ENCODE measurements around the gene KRTAP10-4. TPM values are rescaled to one million over a fixed set of nuclear protein-coding genes. Genes with fewer than 3 reads are reported as not detected.

Gene KRTAP10-4
- total RNA-seq, 4 donors from 2014 or later: not detected

- H3K27ac ChIP-seq: no peak overlapping the region
- ATAC-seq: no peak
- H3K4me1 ChIP-seq: no peaks in the 10 kb centered on the region
- TF ChIP-seq EP300 (IDR thresholded peaks at IDR 0.05) (no peak), POLR2AphosphoS5 (IDR thresholded peaks at IDR 0.05) (no peak), POLR2A (IDR thresholded peaks at IDR 0.05) (no peak), CTCF (IDR thresholded peaks at IDR 0.05) (no peak)
- peaks cover 0 to 24% (median 0%) of the 10 kb centered on the region in 3 donors for H3K9me3 ChIP-seq
- H3K4me3 ChIP-seq: no peak overlapping the region
- no peaks in the 10 kb centered on the region for H3K36me3 ChIP-seq
- H3K27me3 ChIP-seq: peaks cover 62% of the 10 kb centered on the region
- WGBS, 2 donors (ENCODE audit: low coverage in 1 of 2): 70% methylated on average over 2 of the region's 16 CpGs; no CpG with 5 or more reads in 1 of the 2 donors
Measured at GRCh38 chr21:44616591-44616926, 43.0 kb downstream of the KRTAP10-4 start.

GRCh38 chr21:44617071-44617501 lies 43.6 kb downstream of the KRTAP10-4 start:
- WGBS, 2 donors (ENCODE audit: low coverage in 1 of 2): no CpG with 5 or more reads among the region's 8 CpGs
- no peaks in the 10 kb centered on the region for H3K4me1 ChIP-seq
- ATAC-seq: no peak
- H3K9me3 ChIP-seq: peaks cover 0 to 19% (median 0%) of the 10 kb centered on the region in 3 donors
- TF ChIP-seq CTCF (IDR thresholded peaks at IDR 0.05) (no peak), EP300 (IDR thresholded peaks at IDR 0.05) (no peak), POLR2A (IDR thresholded peaks at IDR 0.05) (no peak), POLR2AphosphoS5 (IDR thresholded peaks at IDR 0.05) (no peak)
- H3K4me3 ChIP-seq: no peak overlapping the region
- H3K27ac ChIP-seq: no peak overlapping the region
- peaks cover 56% of the 10 kb centered on the region for H3K27me3 ChIP-seq
- no peaks in the 10 kb centered on the region for H3K36me3 ChIP-seq

GRCh38 chr21:44618504-44618903 lies 45.0 kb downstream of the KRTAP10-4 start:
- H3K4me1 ChIP-seq: no peaks in the 10 kb centered on the region
- TF ChIP-seq CTCF (IDR thresholded peaks at IDR 0.05): no peak
- TF ChIP-seq EP300 (IDR thresholded peaks at IDR 0.05): no peak
- no peak for TF ChIP-seq POLR2AphosphoS5 (IDR thresholded peaks at IDR 0.05)
- TF ChIP-seq POLR2A (IDR thresholded peaks at IDR 0.05): no peak
- peaks cover 0 to 30% (median 0%) of the 10 kb centered on the region in 3 donors for H3K9me3 ChIP-seq
- H3K27ac ChIP-seq: no peak overlapping the region
- ATAC-seq: peak; percentile 31
- H3K36me3 ChIP-seq: no peaks in the 10 kb centered on the region
- 8% methylated on average over 3 of the region's 4 CpGs; no CpG with 5 or more reads in 1 of the 2 donors for WGBS, 2 donors (ENCODE audit: low coverage in 1 of 2)
- H3K27me3 ChIP-seq: peaks cover 42% of the 10 kb centered on the region
- H3K4me3 ChIP-seq: no peak overlapping the region

- Histone ChIP-seq H3K4me3 (no peak overlapping the region), H3K36me3 (no peaks in the 10 kb centered on the region), H3K27ac (no peak overlapping the region), H3K9me3 (peaks cover 0 to 34% (median 0%) of the 10 kb centered on the region in 3 donors), H3K27me3 (peaks cover 38% of the 10 kb centered on the region), H3K4me1 (no peaks in the 10 kb centered on the region)
- no peak for TF ChIP-seq POLR2AphosphoS5 (IDR thresholded peaks at IDR 0.05)
- TF ChIP-seq CTCF (IDR thresholded peaks at IDR 0.05): no peak
- no peak for TF ChIP-seq EP300 (IDR thresholded peaks at IDR 0.05)
- no peak for TF ChIP-seq POLR2A (IDR thresholded peaks at IDR 0.05)
- ATAC-seq: no peak
- WGBS, 2 donors (ENCODE audit: low coverage in 1 of 2): 40 to 52% methylated on average over 2 to 3 of the region's 3 CpGs
Measured at GRCh38 chr21:44618909-44619308, 45.4 kb downstream of the KRTAP10-4 start.

- Histone ChIP-seq H3K9me3 (peaks cover 0 to 43% (median 0%) of the 10 kb centered on the region in 3 donors), H3K27me3 (peaks cover 28% of the 10 kb centered on the region), H3K27ac (no peak overlapping the region), H3K36me3 (no peaks in the 10 kb centered on the region), H3K4me1 (no peaks in the 10 kb centered on the region), H3K4me3 (no peak overlapping the region)
- no peak for ATAC-seq
- TF ChIP-seq POLR2AphosphoS5 (IDR thresholded peaks at IDR 0.05): no peak
- no peak for TF ChIP-seq EP300 (IDR thresholded peaks at IDR 0.05)
- TF ChIP-seq CTCF (IDR thresholded peaks at IDR 0.05): no peak
- TF ChIP-seq POLR2A (IDR thresholded peaks at IDR 0.05): no peak
- WGBS, 2 donors (ENCODE audit: low coverage in 1 of 2): 83 to 88% methylated on average over 6 of the region's 6 CpGs
Measured at GRCh38 chr21:44619886-44620285, 46.4 kb downstream of the KRTAP10-4 start.
